K562 (cell line): Measurements from ENCODE around the gene STK11. TPM values are rescaled to one million over a fixed set of nuclear protein-coding genes. Genes with fewer than 3 reads are reported as not detected.
A peak's percentile ranks its signal among the peaks of the same experiment; 100 is the strongest.

Experiments used
- CAMTA2 ChIP-seq: fragments of 250-450 bp; sonication (Bioruptor Pico); conservative IDR thresholded peaks from 2 replicates; pipeline ENCODE4 v1.5.1; 2022
- FOSL1 ChIP-seq: fragments of 200-800 bp; sonication (Bioruptor generic); conservative IDR thresholded peaks from 2 replicates; pipeline ENCODE4 v1.6.1; 2016; ENCODE audit warnings: missing genetic modification characterization, missing compliant biosample characterization
- KDM5B ChIP-seq: fragments of 200-600 bp; sonication (generic); IDR thresholded peaks from 2 replicates; pipeline ENCODE4 v1.6.1; 2012; ENCODE audit warnings: low read depth, mild to moderate bottlenecking, moderate library complexity, low read length, control low read depth, inconsistent platforms; ENCODE audit not compliant: insufficient replicate concordance
- POLR3G ChIP-seq: IDR thresholded peaks from 2 replicates; pipeline ENCODE4 v1.6.1; 2011; ENCODE audit not compliant: insufficient read length, insufficient replicate concordance; ENCODE audit errors: extremely low read depth
- REST ChIP-seq, 2 experiments: fragments of 450-650 bp; formaldehyde crosslinking in 1 of 2; IDR thresholded peaks; 2 replicates each; pipeline versions ENCODE4 v1.4.0 to v1.6.1; 2014 to 2020; ENCODE audit warnings: mild to moderate bottlenecking in 2 of 2, borderline replicate concordance in 1 of 2, low read depth in 1 of 2
- polyA plus RNA-seq, 8 experiments: library from polyadenylated mRNA; depleted of rRNA in 4 of 8; stranded (reverse) in 5 of 8; unstranded in 3 of 8; fragments of >200 nt; fragmentation: Nextera tagmentation in 2 of 8; fragmentation: Illumina TruSeq in 1 of 8; extraction: Ambion mirVana in 2 of 8; extraction: Trizol in 1 of 8; gene quantifications; 2 replicates each; pipeline versions ENCODE4 v1.2.1 to v1.2.3, GENCODE V29; 2011 to 2014; ENCODE audit warnings: inconsistent platforms in 1 of 8, missing spikeins in 1 of 8
- total RNA-seq, 7 experiments: library from RNA; depleted of rRNA in 6 of 7; stranded (reverse); fragments of >200 nt in 6 of 7; fragmentation: Illumina TruSeq in 2 of 7; extraction: Trizol in 2 of 7; gene quantifications; 2 replicates each; pipeline versions ENCODE4 v1.2.1 to v1.2.3, GENCODE V29; 2011 to 2021; ENCODE audit warnings: low replicate concordance in 1 of 7
- TF ChIP-seq, protein P1 (sequence below): sonication (generic); formaldehyde crosslinking; IDR thresholded peaks from 2 replicates; pipeline ENCODE4 v1.8.0; 2022; ENCODE audit warnings: mild to moderate bottlenecking, missing genetic modification reagents

The STK11 gene
- total and polyA plus RNA-seq, 9 of the 15 experiments (the other 6 are each of a cell fraction or from before 2014, with no cell fraction given): 0.15 to 96.5 (median 31.7) TPM

DNA sequence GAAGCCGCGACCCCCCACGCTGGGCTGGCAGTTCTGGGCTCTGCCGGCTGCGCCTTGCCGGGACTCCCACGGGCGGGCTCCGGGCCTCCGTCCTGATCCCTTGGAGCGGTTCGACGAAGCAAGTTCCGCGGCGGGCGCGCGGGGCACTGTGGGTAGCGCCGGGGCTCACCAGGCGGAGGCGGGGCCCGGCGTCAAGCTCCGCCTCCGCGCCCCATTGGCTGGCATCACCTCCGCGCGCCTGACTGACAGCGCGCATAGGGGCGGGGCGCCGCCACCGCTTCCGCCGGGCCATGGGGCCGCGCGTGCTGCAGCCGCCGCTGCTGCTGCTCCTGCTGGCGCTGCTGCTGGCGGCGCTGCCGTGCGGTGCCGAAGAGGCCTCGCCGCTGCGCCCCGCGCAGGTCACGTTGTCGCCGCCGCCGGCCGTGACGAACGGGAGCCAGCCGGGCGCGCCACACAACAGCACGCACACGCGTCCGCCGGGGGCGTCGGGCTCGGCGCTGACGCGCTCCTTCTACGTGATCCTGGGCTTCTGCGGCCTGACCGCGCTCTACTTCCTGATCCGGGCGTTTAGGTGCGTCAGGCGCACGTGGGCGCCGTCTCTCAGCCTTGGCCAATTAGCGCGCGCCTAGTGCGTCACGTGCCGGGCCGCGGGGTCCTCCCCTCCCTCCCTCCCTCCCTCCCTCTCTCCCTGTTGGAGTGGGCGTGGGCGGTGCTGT, 69.8 kb downstream of the STK11 start, which contains the start of gene FAM174C (continued):
- TF ChIP-seq REST (IDR thresholded peaks at IDR 0.05; ENCODE audit: borderline replicate concordance) (peak; percentile 95), REST (CRISPR knock-in tag; IDR thresholded peaks at IDR 0.05; ENCODE audit: low read depth) (peak; percentile 75), CAMTA2 (CRISPR knock-in tag) (0 out of 2 replicates have a peak, but pooled peaks have one; percentile 80), FOSL1 (peak; percentile 47; the same call in 1 of the 2 replicates), KDM5B (peak; percentile 89), POLR3G (no peak)
- TF ChIP-seq, protein P1, sequence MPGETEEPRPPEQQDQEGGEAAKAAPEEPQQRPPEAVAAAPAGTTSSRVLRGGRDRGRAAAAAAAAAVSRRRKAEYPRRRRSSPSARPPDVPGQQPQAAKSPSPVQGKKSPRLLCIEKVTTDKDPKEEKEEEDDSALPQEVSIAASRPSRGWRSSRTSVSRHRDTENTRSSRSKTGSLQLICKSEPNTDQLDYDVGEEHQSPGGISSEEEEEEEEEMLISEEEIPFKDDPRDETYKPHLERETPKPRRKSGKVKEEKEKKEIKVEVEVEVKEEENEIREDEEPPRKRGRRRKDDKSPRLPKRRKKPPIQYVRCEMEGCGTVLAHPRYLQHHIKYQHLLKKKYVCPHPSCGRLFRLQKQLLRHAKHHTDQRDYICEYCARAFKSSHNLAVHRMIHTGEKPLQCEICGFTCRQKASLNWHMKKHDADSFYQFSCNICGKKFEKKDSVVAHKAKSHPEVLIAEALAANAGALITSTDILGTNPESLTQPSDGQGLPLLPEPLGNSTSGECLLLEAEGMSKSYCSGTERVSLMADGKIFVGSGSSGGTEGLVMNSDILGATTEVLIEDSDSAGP (CRISPR knock-in tag): no peak
